ENCODE measurements around the gene MYO18B. TPM values are rescaled to one million over a fixed set of nuclear protein-coding genes. Genes with fewer than 3 reads are reported as not detected.

MYO18B gene
- total and polyA plus RNA-seq, 2 of the 4 experiments (the other 2 are of a cell fraction), result under 0.01 TPM; not detected in 1

- ChIA-PET CTCF (interaction anchor here (0.7 kb wide), 1 partner anchor 359 kb away, joined by 3 read pairs; no protein-coding TSS in a partner anchor), POLR2A (ENCODE audit: unreplicated experiment) (no interaction called here)
- Histone ChIP-seq H3K4me1 (ENCODE audit: control insufficient read depth, insufficient read depth, low read length) (no peaks in the 10 kb centered on the region), H3K27ac (ENCODE audit: insufficient read depth, low read length) (no peak overlapping the region), H3K4ac (ENCODE audit: low read depth, low read length) (no peak overlapping the region), H4K5ac (ENCODE audit: low read depth, low read length) (no peak overlapping the region), H2BK5ac (ENCODE audit: low read depth, low read length, poor library complexity, severe bottlenecking) (no peak overlapping the region), H3K4me3 (ENCODE audit: insufficient read depth, low read depth, low read length) (no peak overlapping the region), H3K14ac (replicated peaks; ENCODE audit: low read depth, low read length) (no peak overlapping the region), H3K27me3 (ENCODE audit: control insufficient read depth, insufficient read depth, low read length) (no peaks in the 10 kb centered on the region), H3K4me2 (ENCODE audit: low read depth, low read length) (no peak overlapping the region), H3K56ac (ENCODE audit: extremely low read depth, insufficient read depth, low read length) (no peak overlapping the region), H2BK15ac (ENCODE audit: low read depth, low read length) (no peak overlapping the region), H3K36me3 (ENCODE audit: control insufficient read depth, insufficient read depth, low read length) (no peaks in the 10 kb centered on the region), H2BK120ac (ENCODE audit: low read depth, low read length) (no peak overlapping the region), H3K18ac (ENCODE audit: low read depth, low read length) (no peak overlapping the region), H3K23ac (ENCODE audit: low read depth, low read length) (no peak overlapping the region), H4K91ac (ENCODE audit: insufficient read depth, low read depth, low read length) (no peak overlapping the region), H3K9me3 (ENCODE audit: control insufficient read depth, insufficient read depth, low read length) (peaks cover 13% of the 10 kb centered on the region; the same call in 1 of the 2 replicates), H4K20me1 (ENCODE audit: insufficient read depth, low read length) (no peaks in the 10 kb centered on the region), H2AK9ac (replicated peaks; ENCODE audit: low read depth, low read length, poor library complexity) (no peak overlapping the region), H3K9ac (ENCODE audit: low read depth, low read length) (no peak overlapping the region), H3K79me1 (ENCODE audit: low read depth in 1 of 2, low read length in 2 of 2) (no peaks in the 10 kb centered on the region), H2BK20ac (ENCODE audit: low read depth, low read length) (no peak overlapping the region), H4K8ac (ENCODE audit: low read depth in 2 of 2, low read length in 2 of 2) (no peak overlapping the region), H3K9me1 (ENCODE audit: insufficient read depth, low read length) (no peaks in the 10 kb centered on the region), H2AFZ (replicated peaks; ENCODE audit: low read length, poor library complexity) (no peak overlapping the region), H2AK5ac (ENCODE audit: low read depth, low read length) (no peak overlapping the region)
- dilution Hi-C loops (cut with HindIII; ENCODE audit: low sequenced_read_pairs, unreplicated experiment), result no loop called here
- DNase-seq, result no peak
- no peak for ATAC-seq (ENCODE audit: low read depth)
- in situ Hi-C loops (cut with MboI; ENCODE audit: low sequenced_read_pairs), result no loop called here
- intact Hi-C loops (cut with micrococcal nuclease), result no loop called here
- no TSS peak for BruUV-seq (replicated peaks)
- no CpG with 5 or more reads among the region's 11 CpGs for WGBS, 2 experiments (ENCODE audit: extremely low coverage in 2 of 2, insufficient read length in 1 of 2)
- TF ChIP-seq NFE2L2 (IDR thresholded peaks at IDR 0.05; ENCODE audit: low read depth, low read length) (no peak), CTCF (conservative IDR thresholded peaks at IDR 0.05; ENCODE audit: low read depth, low read length) (no peak), RAD21 (IDR thresholded peaks at IDR 0.05; ENCODE audit: low read length) (no peak), USF2 (IDR thresholded peaks at IDR 0.05; ENCODE audit: low read depth, low read length) (no peak), RFX5 (IDR thresholded peaks at IDR 0.05; ENCODE audit: low read depth, low read length) (no peak), RCOR1 (IDR thresholded peaks at IDR 0.05; ENCODE audit: insufficient replicate concordance, low read length) (no peak), ELK1 (IDR thresholded peaks at IDR 0.05; ENCODE audit: borderline replicate concordance, low read depth, low read length) (no peak), MXI1 (IDR thresholded peaks at IDR 0.05; ENCODE audit: borderline replicate concordance, low read depth, low read length) (no peak), POLR2A (IDR thresholded peaks at IDR 0.05; ENCODE audit: low read depth, low read length) (no peak), CEBPB (IDR thresholded peaks at IDR 0.05; ENCODE audit: low read depth, low read length) (no peak), FOS (IDR thresholded peaks at IDR 0.05; ENCODE audit: low read depth, low read length) (no peak), MAZ (IDR thresholded peaks at IDR 0.05; ENCODE audit: borderline replicate concordance, low read depth, low read length) (no peak), BHLHE40 (IDR thresholded peaks at IDR 0.05; ENCODE audit: low read depth, low read length) (no peak), MAFK (IDR thresholded peaks at IDR 0.05; ENCODE audit: low read depth, low read length) (no peak)
Measured at GRCh38 chr22:25829808-25830777, 88.1 kb downstream of the MYO18B start.
